ACC112 (cell line): ENCODE data around the gene LRRFIP1.
"Not testable (repeated sequence)": the region's sequence is repeated elsewhere in the genome, so short reads cannot be mapped to it uniquely, and the experiment has no call there.

ENCODE experiments used
- H2AFZ ChIP-seq: fragments of 200-600 bp; sonication (generic); one replicate; pipeline ENCODE4 v1.6.0; 2017; ENCODE audit warnings: antibody characterized with exemption, low read length; ENCODE audit not compliant: unreplicated experiment
- H3K27ac ChIP-seq: fragments of 200-600 bp; sonication (generic); 2 replicates; pipeline ENCODE4 v1.5.1; 2014; ENCODE audit warnings: low read depth, mild to moderate bottlenecking, antibody characterized with exemption, low read length, moderate library complexity
- H3K27me3 ChIP-seq: fragments of 200-600 bp; sonication (generic); 2 replicates; pipeline ENCODE4 v1.6.1; 2014; ENCODE audit warnings: mild to moderate bottlenecking, antibody characterized with exemption, low read length, moderate library complexity, mixed read lengths; ENCODE audit not compliant: insufficient read depth
- H3K36me3 ChIP-seq: fragments of 200-600 bp; sonication (generic); 2 replicates; pipeline ENCODE4 v1.6.1; 2016; ENCODE audit warnings: mild to moderate bottlenecking, antibody characterized with exemption, low read length, moderate library complexity, mixed read lengths; ENCODE audit not compliant: insufficient read depth
- H3K4me1 ChIP-seq: fragments of 200-600 bp; sonication (generic); one replicate; pipeline ENCODE4 v1.6.1; 2016; ENCODE audit warnings: low read length, mixed read lengths; ENCODE audit not compliant: insufficient read depth, unreplicated experiment, control insufficient read depth
- H3K4me3 ChIP-seq: fragments of 200-600 bp; sonication (generic); 2 replicates; pipeline ENCODE4 v1.5.1; 2014; ENCODE audit warnings: mild to moderate bottlenecking, low read depth, low read length
- H3K79me2 ChIP-seq: fragments of 200-600 bp; sonication (generic); one replicate; pipeline ENCODE4 v1.6.0; 2016; ENCODE audit warnings: low read length; ENCODE audit not compliant: control insufficient read depth, unreplicated experiment, insufficient read depth

The LRRFIP1 gene

GRCh38 chr2:237773826-237774225 lies 146.4 kb downstream of the LRRFIP1 start:
- Histone ChIP-seq H3K27ac (no peak overlapping the region), H3K4me1 (no peaks in the 10 kb centered on the region), H2AFZ (no peak overlapping the region), H3K36me3 (no peaks in the 10 kb centered on the region), H3K4me3 (no peak overlapping the region), H3K27me3 (no peaks in the 10 kb centered on the region), H3K79me2 (no peaks in the 10 kb centered on the region)

- Histone ChIP-seq H3K4me1 (no peaks in the 10 kb centered on the region), H3K79me2 (no peaks in the 10 kb centered on the region), H3K27ac (no peak overlapping the region), H3K27me3 (no peaks in the 10 kb centered on the region), H3K4me3 (no peak overlapping the region), H2AFZ (no peak overlapping the region), H3K36me3 (peaks cover 6% of the 10 kb centered on the region; the same call in 1 of the 2 replicates)
Measured at GRCh38 chr2:237774811-237775553, 147.6 kb downstream of the LRRFIP1 start.

- H3K4me1 ChIP-seq, result no peaks in the 10 kb centered on the region
- H3K27me3 ChIP-seq, result no peaks in the 10 kb centered on the region
- no peaks in the 10 kb centered on the region for H3K79me2 ChIP-seq
- no peak overlapping the region for H3K27ac ChIP-seq
- H3K4me3 ChIP-seq, result no peak overlapping the region
- peaks cover 14% of the 10 kb centered on the region; the same call in 1 of the 2 replicates for H3K36me3 ChIP-seq
- no peak overlapping the region for H2AFZ ChIP-seq
Measured at GRCh38 chr2:237779521-237779920, 152.1 kb downstream of the LRRFIP1 start.

GRCh38 chr2:237782181-237782580 lies 154.8 kb downstream of the LRRFIP1 start:
- Histone ChIP-seq H2AFZ (no peak overlapping the region), H3K27ac (no peak overlapping the region), H3K4me1 (no peaks in the 10 kb centered on the region), H3K79me2 (no peaks in the 10 kb centered on the region), H3K36me3 (peaks cover 23% of the 10 kb centered on the region), H3K4me3 (no peak overlapping the region), H3K27me3 (no peaks in the 10 kb centered on the region)

GRCh38 chr2:237783678-237784077 lies 156.3 kb downstream of the LRRFIP1 start:
- not testable (repeated sequence) for H3K4me1 ChIP-seq, H3K79me2 ChIP-seq, H2AFZ ChIP-seq, H3K4me3 ChIP-seq, H3K27ac ChIP-seq, H3K27me3 ChIP-seq
- peaks cover 26% of the 10 kb centered on the region for H3K36me3 ChIP-seq

GRCh38 chr2:237786936-237787335 lies 159.5 kb downstream of the LRRFIP1 start:
- Histone ChIP-seq H2AFZ (no peak overlapping the region), H3K27me3 (no peaks in the 10 kb centered on the region), H3K4me3 (no peak overlapping the region), H3K79me2 (no peaks in the 10 kb centered on the region), H3K27ac (no peak overlapping the region), H3K36me3 (peaks cover 12% of the 10 kb centered on the region), H3K4me1 (no peaks in the 10 kb centered on the region)

- Histone ChIP-seq H3K4me3 (0 out of 2 replicates have a peak overlapping the region, but pooled peaks have one; percentile 7), H3K27me3 (no peaks in the 10 kb centered on the region), H3K4me1 (no peaks in the 10 kb centered on the region), H2AFZ (no peak overlapping the region), H3K79me2 (no peaks in the 10 kb centered on the region), H3K36me3 (peaks cover 7% of the 10 kb centered on the region), H3K27ac (no peak overlapping the region)
Measured at GRCh38 chr2:237790353-237790752, 163.0 kb downstream of the LRRFIP1 start.

GRCh38 chr2:237791977-237792727 lies 164.8 kb downstream of the LRRFIP1 start:
- Histone ChIP-seq H3K4me3 (no peak overlapping the region), H3K36me3 (peaks cover 3% of the 10 kb centered on the region), H3K27ac (no peak overlapping the region), H2AFZ (no peak overlapping the region), H3K79me2 (no peaks in the 10 kb centered on the region), H3K4me1 (no peaks in the 10 kb centered on the region), H3K27me3 (no peaks in the 10 kb centered on the region)

- Histone ChIP-seq H3K27ac (no peak overlapping the region), H3K36me3 (no peaks in the 10 kb centered on the region), H2AFZ (no peak overlapping the region), H3K4me3 (no peak overlapping the region), H3K79me2 (no peaks in the 10 kb centered on the region), H3K4me1 (no peaks in the 10 kb centered on the region), H3K27me3 (no peaks in the 10 kb centered on the region)
Measured at GRCh38 chr2:237797253-237797652, 169.9 kb downstream of the LRRFIP1 start.

GRCh38 chr2:237798236-237799059 lies 171.1 kb downstream of the LRRFIP1 start, which contains the start of gene RBM44:
Gene RBM44 (plus strand): TSS chr2:237798779. CDS start chr2:237813610, 14,831 bp downstream.
- Histone ChIP-seq H3K27ac (no peak within 1 kb of the TSS), H3K27me3 (no peaks in the 10 kb centered on the region), H3K79me2 (no peaks in the 10 kb centered on the region), H3K4me1 (no peaks in the 10 kb centered on the region), H2AFZ (no peak within 1 kb of the TSS), H3K36me3 (no peaks in the 10 kb centered on the region), H3K4me3 (no peak within 1 kb of the TSS)
